AG08396 (cell line): Measurements from ENCODE around the gene SERPINB3.
A peak's percentile ranks its signal among the peaks of the same experiment; 100 is the strongest.
"Not testable (repeated sequence)": the region's sequence is repeated elsewhere in the genome, so short reads cannot be mapped to it uniquely, and the experiment has no call there.

Experiments used
- DNase-seq: peaks from one replicate; pipeline ENCODE4 v3.0.0; 2012; ENCODE audit warnings: low spot score, mixed read lengths

SERPINB3 gene

DNA sequence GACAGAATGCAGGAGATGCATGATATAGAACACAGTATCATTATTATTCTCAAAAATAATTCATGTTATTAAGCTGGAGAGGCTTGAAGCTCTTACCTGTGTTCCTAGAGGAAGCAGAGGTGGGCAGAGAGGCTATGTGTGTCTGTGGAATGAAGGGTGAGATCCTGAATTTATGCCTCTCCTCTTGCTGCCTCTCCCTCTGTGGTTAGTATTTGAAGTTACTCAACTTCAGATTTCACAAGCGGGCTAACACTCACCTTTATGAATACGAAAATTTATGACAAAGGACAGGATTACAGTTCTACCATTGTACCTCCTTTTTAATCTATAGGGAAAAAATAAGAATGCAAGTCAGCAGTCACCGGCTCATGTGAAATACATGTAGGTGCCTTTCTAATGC lies at the start of gene SERPINB3:
TSS of gene SERPINB3 (minus strand) at position 144 of the 400 bp plus-strand sequence. CDS start 677 bp downstream, outside the sequence.
- not testable (repeated sequence) for DNase-seq

- peak; percentile 29 for DNase-seq
Observed at GRCh38 chr18:63708650-63709049, 47.0 kb upstream of the SERPINB3 start.

GRCh38 chr18:63707816-63708215 lies 46.1 kb upstream of the SERPINB3 start:
- no peak for DNase-seq

DNA sequence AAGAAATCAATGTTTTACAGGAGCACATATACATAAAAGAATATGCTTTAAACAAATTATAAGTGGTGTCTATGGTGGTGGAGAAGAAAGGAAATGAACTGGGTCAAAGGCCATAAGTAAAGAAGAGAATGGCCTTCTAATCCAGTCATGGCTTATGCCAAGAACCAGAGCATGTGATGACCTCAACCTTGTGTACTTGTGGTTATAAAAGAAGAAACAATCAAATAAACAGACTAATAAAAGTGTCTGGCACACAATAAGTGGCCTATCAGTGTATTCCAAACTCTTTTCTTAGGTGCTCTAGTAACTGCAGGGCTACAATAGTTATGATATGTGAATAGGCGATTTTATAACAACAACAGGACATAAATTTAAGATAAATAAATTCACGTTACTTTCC lies 43.7 kb upstream of the SERPINB3 start:
- no peak for DNase-seq

DNA sequence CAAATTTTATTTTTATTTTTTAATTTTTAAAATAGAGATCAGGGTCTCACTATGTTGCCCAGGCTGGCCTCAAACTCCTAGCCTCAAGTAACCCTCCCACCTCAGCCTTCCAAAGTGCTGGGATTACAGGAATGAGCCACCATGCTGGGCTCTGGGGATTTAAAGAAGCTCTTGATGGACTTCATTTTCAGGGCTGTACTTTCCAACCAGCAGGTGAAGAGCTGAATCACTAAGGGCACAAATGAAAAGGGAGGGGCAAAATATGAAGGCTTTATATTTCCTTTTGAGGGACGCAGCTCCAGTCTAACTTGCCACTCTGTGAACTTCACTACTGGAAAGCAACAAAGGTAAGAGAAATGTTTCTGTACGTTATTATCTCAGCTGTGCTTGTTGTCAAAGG lies 41.0 kb upstream of the SERPINB3 start, which contains the start of gene SERPINB11:
TSS of gene SERPINB11 (plus strand) at position 301 of the 400 bp plus-strand sequence. CDS start 7,234 bp downstream, outside the sequence.
- DNase-seq = no peak

GRCh38 chr18:63701952-63702351 lies 40.3 kb upstream of the SERPINB3 start:
- DNase-seq = no peak

DNA sequence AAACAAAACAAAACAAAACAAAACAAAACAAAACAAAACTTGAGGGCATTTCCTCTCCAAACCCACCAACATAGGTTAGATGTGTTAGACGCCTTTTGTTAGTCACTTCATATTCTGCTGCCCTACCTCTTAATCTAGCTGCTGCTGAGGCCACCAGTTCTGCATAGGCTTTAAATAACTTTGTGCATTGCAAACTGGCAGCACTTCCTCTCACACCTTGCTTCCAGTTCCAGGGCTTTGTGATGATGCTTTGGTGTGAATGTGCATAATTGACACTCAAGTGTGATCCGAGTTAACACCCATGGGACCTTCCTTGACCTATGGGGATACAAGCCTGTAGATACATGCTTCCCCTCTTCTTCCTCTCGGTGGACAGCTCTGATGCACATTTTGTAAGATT lies 38.8 kb upstream of the SERPINB3 start:
- DNase-seq = no peak

DNA sequence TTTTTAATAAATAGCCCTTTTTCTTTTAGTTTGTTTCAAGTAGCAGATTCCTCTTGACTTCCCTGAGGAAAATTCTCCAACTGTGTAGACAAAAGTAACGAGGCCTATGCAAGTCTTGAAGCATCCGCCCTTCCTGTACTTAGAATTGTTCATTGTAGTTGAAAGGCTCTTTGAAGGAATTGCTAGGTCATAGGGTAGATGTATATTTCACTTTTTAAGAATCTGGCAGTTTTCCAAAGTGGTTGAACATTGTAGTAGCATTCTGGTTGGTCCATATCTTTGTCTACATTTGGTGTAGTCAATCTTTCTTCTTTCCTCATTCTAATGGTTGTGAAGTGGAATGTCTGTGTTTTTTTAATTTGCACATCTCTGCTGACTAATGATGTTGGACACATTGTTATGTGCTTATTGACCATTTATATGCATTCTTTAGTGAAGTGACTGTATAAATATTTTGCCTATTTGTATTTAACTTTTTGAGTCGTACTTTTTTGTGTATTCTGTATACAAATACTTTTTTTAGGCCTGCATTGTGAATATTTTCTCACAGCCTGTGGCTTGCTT lies 35.5 kb upstream of the SERPINB3 start:
- no peak for DNase-seq

DNA sequence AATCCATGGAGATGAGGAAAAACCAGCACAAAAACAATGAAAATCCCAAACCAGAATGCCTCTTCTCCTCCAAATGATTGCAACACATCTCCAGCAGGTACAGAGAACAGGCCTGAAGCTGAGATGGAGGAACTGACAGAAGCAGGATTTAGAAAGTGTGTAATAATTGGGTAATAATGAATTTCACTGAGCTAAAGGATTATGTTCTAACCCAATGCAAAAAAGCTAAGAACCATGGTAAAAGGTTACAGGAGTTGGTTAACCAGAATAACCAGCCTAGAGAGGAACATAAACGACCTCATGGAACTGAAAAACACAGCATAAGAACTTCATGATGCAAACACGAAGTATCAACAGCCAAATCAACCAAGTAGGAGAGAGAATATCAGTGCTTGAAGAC lies 27.4 kb upstream of the SERPINB3 start:
- DNase-seq = no peak

DNA sequence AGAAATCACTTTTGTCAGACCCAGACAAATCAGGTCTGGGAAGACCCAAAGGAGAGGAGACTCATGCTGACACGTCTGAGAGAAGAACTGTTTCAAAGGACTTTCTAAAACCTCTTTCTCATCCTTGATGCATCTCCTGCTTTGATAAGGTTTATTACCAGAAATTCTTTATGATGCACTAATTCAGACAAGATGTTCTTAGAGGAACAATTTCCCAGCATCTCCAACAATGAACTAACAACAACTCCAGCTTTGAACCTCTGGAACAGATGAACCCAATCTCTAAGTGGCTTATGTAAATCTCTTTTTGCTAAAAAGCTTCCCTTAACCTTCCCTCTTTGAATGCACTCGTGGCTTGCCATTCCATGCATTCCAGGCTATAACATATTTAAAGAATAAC lies 25.2 kb upstream of the SERPINB3 start:
- DNase-seq = no peak

- no peak for DNase-seq
Observed at GRCh38 chr18:63684718-63685117, 23.0 kb upstream of the SERPINB3 start.

- DNase-seq = no peak
Observed at GRCh38 chr18:63683890-63684289, 22.2 kb upstream of the SERPINB3 start.

- peak; percentile 73 for DNase-seq
Observed at GRCh38 chr18:63683152-63683551, 21.5 kb upstream of the SERPINB3 start.

- no peak for DNase-seq
Observed at GRCh38 chr18:63681449-63682340, 20.0 kb upstream of the SERPINB3 start.

DNA sequence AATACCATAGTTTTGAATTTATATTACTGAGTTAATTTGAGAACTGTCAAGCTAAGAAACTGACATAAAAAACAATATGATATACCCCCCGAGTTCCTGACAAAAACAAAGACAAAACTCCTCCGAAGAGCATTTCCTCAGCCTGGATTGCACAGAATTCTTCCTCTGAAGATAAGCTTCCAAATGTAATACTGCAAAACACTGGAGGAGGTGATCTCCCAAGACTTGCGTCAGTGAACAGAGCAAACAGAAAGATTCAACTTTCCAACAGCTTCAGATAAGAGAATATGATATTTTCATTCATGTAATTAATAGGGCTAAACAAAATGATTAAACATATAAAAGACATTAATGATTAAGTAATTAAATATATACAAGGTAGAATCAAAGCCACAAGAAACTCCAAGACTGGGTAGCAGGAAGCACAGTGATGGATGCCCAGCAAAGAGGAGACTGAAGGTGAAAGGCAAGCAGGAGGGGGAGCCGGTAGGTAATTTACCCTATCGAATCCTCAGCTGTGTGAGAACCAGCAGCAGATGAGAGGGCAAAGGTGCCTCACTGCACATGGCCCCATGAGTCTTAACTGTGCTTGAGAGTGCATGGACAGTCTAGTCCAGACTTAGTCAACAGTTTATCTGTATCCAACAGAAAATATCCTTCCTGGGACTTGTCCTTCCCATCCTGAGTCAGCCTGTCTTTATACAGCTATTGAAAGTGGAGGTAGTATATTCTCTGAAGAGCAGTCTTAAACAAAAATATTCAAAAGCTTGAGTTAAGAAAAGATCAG lies 18.3 kb upstream of the SERPINB3 start:
- no peak for DNase-seq

- no peak for DNase-seq
Observed at GRCh38 chr18:63677500-63678225, 16.0 kb upstream of the SERPINB3 start.

DNA sequence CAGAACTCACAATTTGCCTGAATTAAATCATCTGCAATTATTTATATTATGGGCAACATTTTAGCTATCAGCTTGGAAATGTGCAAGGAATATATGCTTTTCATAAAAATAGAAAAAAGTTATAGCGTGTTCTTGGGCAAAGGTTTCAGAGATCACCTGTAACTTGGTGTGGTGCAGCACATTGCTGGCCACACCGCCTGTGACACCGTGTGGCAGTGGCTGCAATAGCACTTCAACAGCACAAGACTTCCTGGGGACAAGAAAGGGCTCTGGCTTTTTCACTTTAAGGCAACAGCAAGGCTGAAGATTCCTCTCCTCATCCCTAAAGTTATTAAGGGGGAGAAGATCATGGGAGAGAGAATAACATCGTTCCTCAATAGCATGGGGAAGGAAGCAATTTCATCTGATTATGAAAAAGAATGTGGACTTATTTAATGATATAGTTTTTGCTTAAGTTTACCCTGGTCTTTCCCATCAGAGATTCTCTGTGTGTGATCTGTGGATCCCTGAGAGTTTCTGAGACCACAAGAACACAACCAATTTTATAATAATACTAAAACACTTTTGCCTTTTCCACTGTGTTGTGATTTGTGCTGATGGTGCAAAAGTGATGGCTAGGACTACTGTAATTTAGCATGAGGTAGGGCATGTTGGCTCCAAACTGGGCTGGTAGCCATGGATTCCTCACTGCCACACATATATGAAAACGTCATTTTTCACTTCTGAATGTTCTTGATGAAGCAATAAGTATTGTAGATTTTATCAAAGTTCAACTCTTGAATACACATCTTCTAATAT lies 15.0 kb upstream of the SERPINB3 start:
- DNase-seq = no peak

DNA sequence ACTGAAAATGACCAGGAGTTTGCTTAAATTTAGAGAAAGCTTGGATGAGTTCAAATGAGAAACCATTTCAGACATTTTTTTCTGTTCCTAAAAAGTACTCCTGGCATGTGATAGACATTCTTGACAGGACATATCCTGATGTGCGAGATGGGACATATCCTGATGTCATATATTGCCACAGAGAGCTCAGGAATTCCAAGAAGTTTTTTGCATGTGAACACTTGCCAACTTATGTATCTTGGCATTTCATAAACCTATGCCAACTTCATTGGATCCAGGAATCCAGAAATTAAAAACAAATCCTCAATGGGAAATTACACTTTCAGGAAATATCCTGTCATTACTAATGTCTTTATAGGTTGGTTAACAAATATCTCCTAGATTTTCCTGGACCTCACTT lies 2.9 kb upstream of the SERPINB3 start:
- DNase-seq = no peak

DNA sequence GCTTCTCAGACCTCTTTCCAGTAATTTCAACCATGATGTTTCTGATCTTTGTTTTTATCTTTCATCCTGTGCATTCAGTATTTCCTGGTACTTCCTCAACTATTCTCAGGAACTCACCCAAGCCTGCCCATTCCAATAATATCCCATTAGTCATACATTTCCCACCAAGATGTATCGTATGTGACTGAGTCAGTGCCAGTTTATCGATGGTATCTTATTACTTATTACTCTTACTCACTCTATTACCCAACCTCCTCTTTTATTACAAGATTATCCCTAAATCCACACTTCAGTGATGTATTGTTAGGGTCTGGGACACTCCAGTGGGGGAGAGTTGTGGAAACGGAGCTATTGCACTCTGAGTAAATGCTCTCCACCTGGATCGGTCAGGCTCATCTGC lies 2.8 kb downstream of the SERPINB3 start:
- DNase-seq = not testable (repeated sequence)

DNA sequence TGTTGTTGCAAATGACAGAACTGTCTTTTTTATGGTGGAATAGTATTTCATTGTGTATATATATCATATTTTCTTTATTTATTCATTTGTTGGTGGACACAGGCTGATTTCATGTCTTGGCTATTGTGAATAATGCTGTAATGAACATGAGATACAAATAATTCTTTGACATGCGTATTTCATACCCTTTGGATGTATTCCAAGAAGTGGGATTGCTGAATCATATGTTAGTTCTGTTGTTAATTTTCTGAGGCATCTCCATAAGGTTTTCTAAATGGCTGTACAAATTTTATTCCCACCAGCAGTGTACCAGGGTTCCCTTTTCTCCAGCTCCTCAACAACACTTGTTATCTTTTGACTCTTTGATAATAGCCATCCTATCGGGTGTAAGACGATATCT lies 11.4 kb downstream of the SERPINB3 start:
- DNase-seq = not testable (repeated sequence)

- no peak for DNase-seq
Observed at GRCh38 chr18:63648241-63648640, 13.5 kb downstream of the SERPINB3 start.
